GM21576 (cell line): ENCODE data around the gene PRADC1.
"Not testable (repeated sequence)": the region's sequence is repeated elsewhere in the genome, so short reads cannot be mapped to it uniquely, and the experiment has no call there.

Source experiments
- ATAC-seq: cut with Tn5 transposase; IDR thresholded peaks from one replicate; pipeline ENCODE4 v1.9.1; 2021; ENCODE audit warnings: mild to moderate bottlenecking, moderate library complexity; ENCODE audit not compliant: unreplicated experiment

Gene PRADC1

GRCh38 chr2:73233154-73233931, at the start of gene PRADC1:
Gene PRADC1 (minus strand): TSS chr2:73233239. CDS start chr2:73233160, 79 bp downstream.
- peak; percentile 92 for ATAC-seq

DNA sequence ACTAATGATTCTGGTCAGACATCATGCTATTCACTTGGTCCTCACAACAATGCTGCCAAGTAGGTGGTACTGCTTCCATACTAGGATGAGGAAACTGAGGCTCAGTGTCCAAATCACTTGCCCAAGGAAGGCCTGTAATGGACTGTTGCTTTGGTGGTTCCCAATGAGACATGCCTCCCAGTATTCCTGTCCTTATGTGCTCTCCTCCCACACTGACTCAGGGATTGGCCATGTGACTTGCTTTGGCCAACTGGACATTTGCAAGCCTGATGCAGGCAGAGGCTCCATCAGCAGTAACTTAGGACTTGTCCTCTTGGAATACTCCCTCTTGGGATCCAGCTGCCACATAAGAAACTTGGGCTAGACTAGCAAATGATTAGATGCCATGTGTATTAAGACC, 48.2 kb upstream of the PRADC1 start:
- no peak for ATAC-seq

DNA sequence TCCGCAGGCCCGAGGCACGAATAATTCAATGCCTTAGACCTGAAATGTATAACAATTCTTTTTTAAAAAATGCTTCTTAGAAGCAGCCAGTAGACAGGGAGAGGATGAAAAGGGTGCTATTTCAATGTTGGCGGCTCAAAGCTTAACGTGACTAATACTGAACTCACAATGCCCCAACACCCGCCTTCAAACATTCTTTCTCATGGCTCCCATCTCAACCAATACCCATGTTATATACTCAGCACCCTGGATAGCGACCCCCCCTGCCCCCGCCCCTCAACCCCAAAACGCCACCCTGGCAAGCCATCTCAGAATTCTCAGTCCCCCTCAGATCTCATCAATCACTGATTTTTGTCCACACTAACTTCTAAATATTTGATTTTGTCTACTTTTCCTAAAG, 46.8 kb upstream of the PRADC1 start:
- no peak for ATAC-seq

GRCh38 chr2:73272270-73272669, 39.2 kb upstream of the PRADC1 start:
- ATAC-seq, result no peak

- ATAC-seq, result no peak
Observed at GRCh38 chr2:73269686-73270465, 36.8 kb upstream of the PRADC1 start.

- ATAC-seq, result peak; percentile 80
Observed at GRCh38 chr2:73268830-73269685, 36.0 kb upstream of the PRADC1 start.

DNA sequence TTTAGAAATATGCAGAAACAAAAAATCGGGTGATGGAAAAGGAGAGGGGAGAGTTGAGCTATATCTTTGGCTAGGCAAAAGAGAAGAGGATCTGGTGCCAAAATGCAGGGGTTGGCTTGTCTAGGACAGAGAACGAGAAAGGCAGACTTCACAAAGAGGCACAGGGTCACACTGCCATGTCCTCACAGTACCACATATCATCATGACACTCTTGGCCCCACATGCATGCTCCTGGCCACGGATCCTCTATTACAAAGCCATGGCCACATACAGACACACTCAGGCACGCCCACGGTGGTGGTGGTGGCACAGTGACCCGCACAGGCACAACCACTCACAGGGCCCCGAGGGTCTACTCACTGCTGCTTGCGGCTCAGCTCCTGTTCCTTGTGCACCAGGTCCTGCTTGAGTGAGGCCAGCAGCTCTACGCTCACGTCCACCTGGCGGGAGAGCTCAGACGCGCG, 35.4 kb upstream of the PRADC1 start:
- no peak for ATAC-seq

DNA sequence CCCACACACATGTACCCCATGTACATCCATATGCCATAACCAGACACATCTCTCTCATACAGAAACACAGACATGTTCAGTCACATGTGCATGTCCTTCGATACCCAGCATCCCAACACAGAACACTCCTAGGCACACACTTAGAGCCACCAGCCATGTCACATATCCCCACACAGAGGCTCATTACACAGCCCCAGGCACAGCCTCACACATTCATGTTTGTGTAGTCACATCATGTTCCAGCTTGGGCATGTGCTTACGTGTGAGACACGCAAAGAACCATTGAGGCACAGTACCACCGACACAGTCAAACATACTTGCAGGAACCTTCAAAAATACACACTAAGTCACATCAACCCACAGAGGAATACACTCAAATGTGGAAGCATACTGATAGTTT, 34.0 kb upstream of the PRADC1 start:
- ATAC-seq, result no peak

DNA sequence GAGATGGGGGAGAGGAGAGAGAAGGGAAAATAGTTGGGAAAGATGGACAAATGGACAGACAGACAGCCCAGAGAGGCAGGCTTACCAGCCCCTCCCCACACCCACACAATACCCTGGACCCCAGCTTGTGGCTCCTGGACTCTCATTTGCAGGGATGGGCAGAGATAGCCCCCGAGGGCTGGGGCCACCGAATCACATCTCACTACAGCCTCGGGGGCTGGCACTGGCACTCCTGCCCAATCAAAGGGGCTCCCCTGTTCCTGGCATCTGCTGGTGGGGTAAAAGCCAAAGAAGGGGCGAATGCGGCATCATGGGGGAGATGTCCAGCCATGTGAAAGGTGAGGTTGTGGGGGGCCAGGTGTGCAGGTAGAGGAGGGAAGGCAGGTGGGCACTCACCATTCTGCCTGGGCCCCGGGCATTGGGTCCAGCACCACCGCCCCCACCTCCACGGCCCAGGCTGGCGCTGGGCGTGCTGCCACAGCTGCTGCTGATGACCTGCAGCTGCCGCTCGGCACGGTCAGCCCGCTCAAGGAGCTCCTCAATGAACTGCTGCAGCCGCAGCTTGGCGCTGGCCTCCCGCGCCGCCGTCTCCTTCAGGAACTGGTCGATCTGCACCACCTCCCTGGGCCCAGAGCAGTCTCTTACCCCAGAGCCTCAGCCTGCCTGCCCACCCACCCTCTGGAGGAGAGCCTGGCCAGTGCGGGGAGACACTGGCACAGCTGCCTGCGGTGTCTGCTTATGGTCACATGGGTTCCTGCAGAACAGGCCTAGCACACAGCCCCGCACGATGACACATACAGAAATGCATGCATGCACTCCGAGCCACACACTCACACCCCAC, 33.2 kb upstream of the PRADC1 start:
- ATAC-seq, result no peak

DNA sequence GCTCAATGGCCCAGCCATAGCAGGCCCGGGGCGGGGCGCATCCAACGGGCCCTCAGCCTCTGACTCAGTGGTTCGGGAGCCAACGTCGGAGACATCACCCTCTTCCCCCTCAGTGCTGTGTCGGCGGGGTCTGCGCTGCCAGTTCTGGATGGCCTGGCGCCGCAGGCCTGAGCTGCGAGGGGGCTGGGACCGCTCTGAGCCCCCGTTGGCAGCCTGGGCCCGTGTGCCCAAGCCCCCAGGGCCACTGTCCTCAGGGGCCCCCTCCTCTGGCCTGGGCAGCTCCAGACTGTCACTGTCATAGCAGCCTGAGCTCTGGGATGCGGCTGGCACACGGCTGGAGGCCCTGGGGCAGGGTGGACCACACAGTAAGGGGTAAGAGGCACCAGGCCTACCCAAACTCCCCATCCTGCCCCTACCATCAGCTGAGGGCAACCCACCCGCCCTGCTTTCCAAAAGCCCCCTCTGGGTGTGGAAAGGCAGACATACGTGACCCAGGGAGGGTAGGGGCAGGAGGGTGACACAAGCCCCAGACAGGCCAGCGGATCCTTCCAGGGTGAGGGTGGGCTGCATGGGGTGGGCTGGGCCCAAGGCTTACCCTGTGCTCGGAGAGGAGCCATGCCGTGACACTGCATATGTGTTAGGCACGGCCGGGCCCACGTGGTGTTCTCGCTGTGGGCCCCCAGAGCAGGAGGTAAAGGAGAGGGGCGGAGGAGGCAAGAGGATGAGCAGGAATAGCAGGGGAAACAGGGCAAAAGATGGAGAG, 32.4 kb upstream of the PRADC1 start:
- ATAC-seq, result no peak

DNA sequence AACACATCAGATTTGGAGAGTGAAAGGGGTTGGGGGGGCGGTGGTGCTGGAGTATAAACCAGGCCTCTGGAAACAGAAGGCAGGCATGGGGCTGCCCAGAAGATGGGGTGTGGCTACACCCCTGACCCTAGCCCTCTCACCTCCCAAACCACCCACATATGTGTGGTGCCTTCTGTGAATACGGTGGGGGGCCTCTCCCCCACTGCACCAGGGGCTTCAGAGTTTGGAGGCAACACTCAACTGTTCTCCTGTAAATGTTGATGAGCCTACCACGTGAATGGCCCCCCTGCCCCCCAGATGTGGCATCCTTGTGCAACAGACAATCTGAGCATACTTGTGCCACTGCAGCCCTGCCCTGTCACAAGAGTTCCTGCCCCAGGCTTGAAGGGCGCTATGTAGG, 31.7 kb upstream of the PRADC1 start:
- ATAC-seq, result no peak

DNA sequence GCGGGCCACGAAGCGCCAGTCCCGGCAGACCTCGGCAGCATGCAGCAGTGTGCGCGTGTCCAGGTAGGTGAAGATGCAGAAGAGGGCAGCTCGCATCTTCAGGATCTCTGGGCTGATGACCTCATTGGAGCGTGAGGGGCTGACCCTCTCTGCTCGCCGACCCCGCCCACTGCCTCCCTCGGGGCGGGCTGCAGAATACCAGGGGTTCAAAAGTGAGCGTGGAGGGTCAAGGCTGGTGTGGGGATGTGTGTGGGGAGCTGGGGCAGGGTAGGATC, 31.2 kb upstream of the PRADC1 start:
- ATAC-seq, result no peak

DNA sequence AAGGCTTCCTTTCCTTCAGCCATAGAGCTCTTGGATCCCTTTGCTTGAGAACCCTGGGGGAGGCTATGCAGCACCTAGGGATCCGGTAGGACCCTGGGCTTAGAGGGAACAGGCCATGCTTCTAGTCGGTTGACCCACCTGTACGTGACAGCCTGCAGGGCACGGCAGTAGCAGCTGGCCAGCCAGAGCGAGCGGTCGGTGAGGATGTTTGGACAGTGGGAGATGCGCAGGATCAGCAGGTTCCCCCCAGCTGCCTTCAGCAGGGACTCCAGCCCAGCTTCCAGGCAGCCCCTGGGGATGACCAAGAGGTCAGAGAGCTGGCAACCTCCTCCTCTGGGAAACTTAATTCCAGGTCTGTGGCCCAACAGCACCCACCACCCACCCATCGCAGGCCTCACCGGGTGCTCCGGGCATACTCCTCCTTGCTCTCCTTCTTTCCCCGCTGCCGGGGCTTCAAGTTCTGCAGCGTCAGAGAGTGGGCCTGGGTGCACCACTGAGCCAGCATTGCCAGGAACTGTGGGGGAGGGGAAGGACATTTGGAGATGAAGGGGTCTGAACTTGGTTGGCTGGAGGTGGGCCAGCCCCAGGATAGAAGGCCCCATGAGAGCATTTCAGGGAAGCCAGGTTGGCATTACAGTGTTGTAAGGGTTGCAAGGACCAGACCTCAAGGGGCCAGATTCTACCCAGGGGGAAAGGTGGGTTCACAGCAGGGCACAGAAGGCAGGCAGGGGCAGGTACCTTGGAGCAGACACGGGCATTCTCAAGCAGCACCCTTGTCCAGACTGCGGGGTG, 30.7 kb upstream of the PRADC1 start:
- ATAC-seq, result no peak

- ATAC-seq, result not testable (repeated sequence)
Observed at GRCh38 chr2:73262691-73263429, 29.8 kb upstream of the PRADC1 start.

DNA sequence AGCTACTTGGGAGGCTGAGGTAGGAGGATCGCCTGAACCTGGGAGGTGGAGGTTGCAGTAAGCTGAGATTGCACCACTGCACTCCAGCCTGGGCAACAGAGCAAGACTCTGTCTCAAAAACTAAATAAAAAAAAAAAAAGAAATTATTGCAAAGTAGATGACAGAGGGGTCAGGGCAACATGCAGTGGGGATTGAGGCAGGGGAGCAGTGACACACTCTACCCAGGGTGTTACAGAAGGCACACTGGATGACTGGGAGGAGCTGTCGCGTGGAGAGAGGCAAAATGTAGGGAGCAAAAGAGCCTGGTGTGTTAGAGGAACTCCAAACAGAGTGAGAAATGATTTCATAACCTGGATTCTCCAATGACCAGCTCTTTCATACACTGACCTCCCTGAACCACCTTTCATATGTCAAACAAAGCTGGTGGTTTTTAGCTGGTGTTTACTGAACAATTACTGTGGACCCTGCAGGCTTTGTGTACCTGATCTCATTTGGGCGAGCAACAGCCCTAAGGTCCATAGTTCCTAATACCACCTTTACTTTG, 29.1 kb upstream of the PRADC1 start:
- no peak for ATAC-seq

DNA sequence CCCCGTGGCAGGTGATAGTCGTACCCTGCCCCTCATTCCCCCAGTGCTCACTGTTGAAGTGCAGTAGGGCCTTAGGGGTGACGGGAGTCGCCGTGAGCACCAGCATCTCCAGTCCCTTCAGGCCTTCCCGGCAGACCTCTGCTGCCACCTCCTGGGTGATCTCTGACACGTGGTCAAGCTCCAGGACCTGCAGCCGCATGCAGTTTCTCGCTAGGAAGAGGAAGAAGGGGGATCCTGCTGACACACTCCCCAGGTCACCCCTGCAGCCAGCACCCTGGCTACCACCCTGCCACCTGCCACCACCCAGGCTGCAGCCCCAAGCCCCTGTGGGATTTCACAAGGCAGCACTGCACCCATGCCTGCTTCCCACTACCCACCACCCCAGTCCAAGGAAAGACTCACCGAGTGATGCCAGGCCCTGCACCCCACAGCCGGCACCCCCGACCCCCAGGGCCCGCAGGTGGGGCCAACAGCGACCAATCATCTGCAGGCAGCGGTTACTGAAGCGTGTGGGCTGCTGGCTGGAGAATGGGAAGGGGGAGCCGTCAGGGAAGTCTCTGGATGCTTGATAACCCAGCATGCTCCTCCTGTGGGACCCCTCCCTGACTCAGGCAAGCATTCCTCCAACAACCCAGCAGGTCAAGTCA, 27.4 kb upstream of the PRADC1 start:
- ATAC-seq, result no peak

DNA sequence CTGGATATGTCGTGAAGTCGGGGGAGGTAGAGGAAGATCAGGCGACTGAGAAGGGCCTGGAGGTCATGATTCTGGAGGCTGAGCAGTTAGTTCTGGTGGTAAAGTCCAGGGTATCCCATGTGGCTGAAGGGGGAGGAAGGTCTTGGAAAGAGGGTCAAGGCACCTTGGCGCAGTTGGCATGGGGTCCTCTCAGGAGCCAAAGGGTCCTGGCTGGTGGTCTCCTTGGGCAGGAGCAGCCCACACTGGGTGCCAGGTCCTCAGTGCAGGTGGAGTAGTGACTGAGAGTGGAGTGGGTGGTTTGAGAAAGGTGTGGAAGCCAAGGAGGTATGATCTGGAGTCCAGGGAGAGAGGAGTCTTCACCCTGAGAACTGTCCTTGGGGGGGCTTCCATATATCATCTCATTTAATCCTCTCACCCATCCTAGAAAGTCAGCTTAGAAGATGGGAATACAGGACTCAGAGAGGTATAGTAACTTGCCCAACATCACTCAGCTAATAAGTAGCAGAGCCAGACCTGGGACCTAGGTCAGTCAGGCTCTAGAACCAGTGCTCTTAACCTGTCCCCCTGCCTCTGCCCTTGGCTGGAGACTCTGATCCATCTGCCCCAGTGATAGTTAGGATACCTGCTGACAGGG, 26.8 kb upstream of the PRADC1 start:
- no peak for ATAC-seq
